ENCODE measurements around the gene RHCG. TPM values are rescaled to one million over a fixed set of nuclear protein-coding genes. Genes with fewer than 3 reads are reported as not detected.

RHCG gene
- total and polyA plus RNA-seq, 2 of the 13 experiments (the other 11 are each of a cell fraction or from before 2014, with no cell fraction given) = not detected

DNA sequence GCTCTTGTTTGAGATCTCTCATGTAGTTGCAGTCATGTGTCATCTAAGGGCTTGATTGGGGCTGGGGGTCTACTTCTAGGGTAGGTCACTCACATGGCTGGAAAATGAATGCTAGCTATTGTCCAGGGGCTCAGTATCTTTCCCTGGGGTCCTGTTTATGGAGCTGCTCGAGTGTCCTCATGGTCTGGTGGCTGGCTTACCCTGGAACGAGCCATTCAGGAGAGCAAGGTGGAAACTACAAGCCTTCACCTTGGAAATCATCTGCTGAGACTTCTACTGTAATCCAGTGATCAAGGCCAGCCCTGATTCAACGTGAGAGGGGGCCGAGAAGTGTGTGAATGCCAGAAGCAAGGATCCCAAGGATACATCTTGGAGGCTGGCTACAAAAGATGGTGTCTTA, 16.2 kb upstream of the RHCG start:
- H3K4me1 ChIP-seq (ENCODE audit: insufficient read depth, low read length) = no peaks in the 10 kb centered on the region
- ChIA-PET CTCF (ENCODE audit: low intra/inter-chr PET ratio, low total read pairs) (no interaction called here), POLR2A (no interaction called here)
- H2AFZ ChIP-seq (ENCODE audit: low read length) = no peak overlapping the region
- H3K27ac ChIP-seq (ENCODE audit: extremely low read length, insufficient read depth, low read length) = no peak overlapping the region
- H3K36me3 ChIP-seq (replicated peaks in 1 of 2; ENCODE audit: control insufficient read depth in 1 of 2, insufficient read depth in 2 of 2, low read length in 2 of 2) = no peaks in the 10 kb centered on the region
- FAIRE-seq (no peak), DNase-seq (ENCODE audit: low spot score) (no peak), ATAC-seq (no peak)
- no peak overlapping the region for H3K4me2 ChIP-seq (ENCODE audit: low read depth, low read length)
- intact Hi-C loops (cut with micrococcal nuclease; ENCODE audit: unreplicated experiment) (no loop called here), in situ Hi-C loops (cut with HindIII; ENCODE audit: extremely low pct_ligation_motif_present, low pct_unique_long_range_greater_than_20kb) (no loop called here)
- H3K27me3 ChIP-seq (ENCODE audit: control insufficient read depth in 1 of 2, insufficient read depth in 2 of 2, low read length in 2 of 2) = peaks cover 2 to 7% of the 10 kb centered on the region in 2 experiments; a peak in 3 of 5 replicates
- WGBS (ENCODE audit: low lambda C conversion rate) = 0% methylated on average over 2 of the region's 4 CpGs
- no peak overlapping the region for H3K9ac ChIP-seq (ENCODE audit: insufficient read depth, low read depth, low read length)
- no peaks in the 10 kb centered on the region for H4K20me1 ChIP-seq (ENCODE audit: insufficient read depth, low read length)
- no peaks in the 10 kb centered on the region for H3K79me2 ChIP-seq (ENCODE audit: insufficient read depth, low read length)
- BruUV-seq (replicated peaks) = no TSS peak
- no peaks in the 10 kb centered on the region for H3K9me3 ChIP-seq (ENCODE audit: low read length)
- no peak overlapping the region for H3K4me3 ChIP-seq (replicated peaks in 1 of 3; ENCODE audit: insufficient read depth in 1 of 3, low read depth in 2 of 3, low read length in 3 of 3)
- TF ChIP-seq MAFK (conservative IDR thresholded peaks at IDR 0.05 in 1 of 2, IDR thresholded peaks at IDR 0.05 in 1 of 2; ENCODE audit: low read length in 2 of 2) = no peak
- TF ChIP-seq, protein P1, sequence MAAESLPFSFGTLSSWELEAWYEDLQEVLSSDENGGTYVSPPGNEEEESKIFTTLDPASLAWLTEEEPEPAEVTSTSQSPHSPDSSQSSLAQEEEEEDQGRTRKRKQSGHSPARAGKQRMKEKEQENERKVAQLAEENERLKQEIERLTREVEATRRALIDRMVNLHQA (CRISPR knock-in tag; IDR thresholded peaks at IDR 0.05) = no peak
- no peak for TF ChIP-seq RBM22 (optimal IDR thresholded peaks at IDR 0.05; ENCODE audit: low read length)
- TF ChIP-seq ZNF605 (CRISPR knock-in tag; IDR thresholded peaks at IDR 0.05) = no peak
- TF ChIP-seq ISX (CRISPR knock-in tag; conservative IDR thresholded peaks at IDR 0.05) = no peak
- TF ChIP-seq ZNF224 (CRISPR knock-in tag; IDR thresholded peaks at IDR 0.05) = no peak
- no peak for TF ChIP-seq ZSCAN12 (CRISPR knock-in tag; IDR thresholded peaks at IDR 0.05)
- no peak for TF ChIP-seq FOXP1 (IDR thresholded peaks at IDR 0.05)
- TF ChIP-seq FOXP1 (CRISPR knock-in tag; IDR thresholded peaks at IDR 0.05) = no peak
- no peak for TF ChIP-seq ZFP36L2 (CRISPR knock-in tag; IDR thresholded peaks at IDR 0.05)
- no peak for TF ChIP-seq ZSCAN22 (CRISPR knock-in tag; IDR thresholded peaks at IDR 0.05)
- TF ChIP-seq RFXAP (CRISPR knock-in tag; IDR thresholded peaks at IDR 0.05; ENCODE audit: borderline replicate concordance) = no peak
- TF ChIP-seq, protein P2, sequence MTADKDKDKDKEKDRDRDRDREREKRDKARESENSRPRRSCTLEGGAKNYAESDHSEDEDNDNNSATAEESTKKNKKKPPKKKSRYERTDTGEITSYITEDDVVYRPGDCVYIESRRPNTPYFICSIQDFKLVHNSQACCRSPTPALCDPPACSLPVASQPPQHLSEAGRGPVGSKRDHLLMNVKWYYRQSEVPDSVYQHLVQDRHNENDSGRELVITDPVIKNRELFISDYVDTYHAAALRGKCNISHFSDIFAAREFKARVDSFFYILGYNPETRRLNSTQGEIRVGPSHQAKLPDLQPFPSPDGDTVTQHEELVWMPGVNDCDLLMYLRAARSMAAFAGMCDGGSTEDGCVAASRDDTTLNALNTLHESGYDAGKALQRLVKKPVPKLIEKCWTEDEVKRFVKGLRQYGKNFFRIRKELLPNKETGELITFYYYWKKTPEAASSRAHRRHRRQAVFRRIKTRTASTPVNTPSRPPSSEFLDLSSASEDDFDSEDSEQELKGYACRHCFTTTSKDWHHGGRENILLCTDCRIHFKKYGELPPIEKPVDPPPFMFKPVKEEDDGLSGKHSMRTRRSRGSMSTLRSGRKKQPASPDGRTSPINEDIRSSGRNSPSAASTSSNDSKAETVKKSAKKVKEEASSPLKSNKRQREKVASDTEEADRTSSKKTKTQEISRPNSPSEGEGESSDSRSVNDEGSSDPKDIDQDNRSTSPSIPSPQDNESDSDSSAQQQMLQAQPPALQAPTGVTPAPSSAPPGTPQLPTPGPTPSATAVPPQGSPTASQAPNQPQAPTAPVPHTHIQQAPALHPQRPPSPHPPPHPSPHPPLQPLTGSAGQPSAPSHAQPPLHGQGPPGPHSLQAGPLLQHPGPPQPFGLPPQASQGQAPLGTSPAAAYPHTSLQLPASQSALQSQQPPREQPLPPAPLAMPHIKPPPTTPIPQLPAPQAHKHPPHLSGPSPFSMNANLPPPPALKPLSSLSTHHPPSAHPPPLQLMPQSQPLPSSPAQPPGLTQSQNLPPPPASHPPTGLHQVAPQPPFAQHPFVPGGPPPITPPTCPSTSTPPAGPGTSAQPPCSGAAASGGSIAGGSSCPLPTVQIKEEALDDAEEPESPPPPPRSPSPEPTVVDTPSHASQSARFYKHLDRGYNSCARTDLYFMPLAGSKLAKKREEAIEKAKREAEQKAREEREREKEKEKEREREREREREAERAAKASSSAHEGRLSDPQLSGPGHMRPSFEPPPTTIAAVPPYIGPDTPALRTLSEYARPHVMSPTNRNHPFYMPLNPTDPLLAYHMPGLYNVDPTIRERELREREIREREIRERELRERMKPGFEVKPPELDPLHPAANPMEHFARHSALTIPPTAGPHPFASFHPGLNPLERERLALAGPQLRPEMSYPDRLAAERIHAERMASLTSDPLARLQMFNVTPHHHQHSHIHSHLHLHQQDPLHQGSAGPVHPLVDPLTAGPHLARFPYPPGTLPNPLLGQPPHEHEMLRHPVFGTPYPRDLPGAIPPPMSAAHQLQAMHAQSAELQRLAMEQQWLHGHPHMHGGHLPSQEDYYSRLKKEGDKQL (CRISPR knock-in tag; IDR thresholded peaks at IDR 0.05; ENCODE audit: low read depth) = no peak
- no peak for TF ChIP-seq YY1 (IDR thresholded peaks at IDR 0.05; ENCODE audit: insufficient read depth, insufficient replicate concordance, low read depth, low read length)
- TF ChIP-seq, protein P3, sequence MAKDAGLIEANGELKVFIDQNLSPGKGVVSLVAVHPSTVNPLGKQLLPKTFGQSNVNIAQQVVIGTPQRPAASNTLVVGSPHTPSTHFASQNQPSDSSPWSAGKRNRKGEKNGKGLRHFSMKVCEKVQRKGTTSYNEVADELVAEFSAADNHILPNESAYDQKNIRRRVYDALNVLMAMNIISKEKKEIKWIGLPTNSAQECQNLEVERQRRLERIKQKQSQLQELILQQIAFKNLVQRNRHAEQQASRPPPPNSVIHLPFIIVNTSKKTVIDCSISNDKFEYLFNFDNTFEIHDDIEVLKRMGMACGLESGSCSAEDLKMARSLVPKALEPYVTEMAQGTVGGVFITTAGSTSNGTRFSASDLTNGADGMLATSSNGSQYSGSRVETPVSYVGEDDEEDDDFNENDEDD (CRISPR knock-in tag; IDR thresholded peaks at IDR 0.05; ENCODE audit: borderline replicate concordance) = no peak
- TF ChIP-seq ZNF737 (CRISPR knock-in tag; IDR thresholded peaks at IDR 0.05; ENCODE audit: borderline replicate concordance) = no peak
- TF ChIP-seq, protein P4, sequence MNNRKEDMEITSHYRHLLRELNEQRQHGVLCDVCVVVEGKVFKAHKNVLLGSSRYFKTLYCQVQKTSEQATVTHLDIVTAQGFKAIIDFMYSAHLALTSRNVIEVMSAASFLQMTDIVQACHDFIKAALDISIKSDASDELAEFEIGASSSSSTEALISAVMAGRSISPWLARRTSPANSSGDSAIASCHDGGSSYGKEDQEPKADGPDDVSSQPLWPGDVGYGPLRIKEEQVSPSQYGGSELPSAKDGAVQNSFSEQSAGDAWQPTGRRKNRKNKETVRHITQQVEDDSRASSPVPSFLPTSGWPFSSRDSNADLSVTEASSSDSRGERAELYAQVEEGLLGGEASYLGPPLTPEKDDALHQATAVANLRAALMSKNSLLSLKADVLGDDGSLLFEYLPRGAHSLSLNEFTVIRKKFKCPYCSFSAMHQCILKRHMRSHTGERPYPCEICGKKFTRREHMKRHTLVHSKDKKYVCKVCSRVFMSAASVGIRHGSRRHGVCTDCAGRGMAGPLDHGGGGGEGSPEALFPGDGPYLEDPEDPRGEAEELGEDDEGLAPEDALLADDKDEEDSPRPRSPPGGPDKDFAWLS (CRISPR knock-in tag; IDR thresholded peaks at IDR 0.05; ENCODE audit: borderline replicate concordance) = no peak
- no peak for TF ChIP-seq EED (CRISPR knock-in tag; IDR thresholded peaks at IDR 0.05)
- TF ChIP-seq ZNF496 (CRISPR knock-in tag; IDR thresholded peaks at IDR 0.05; ENCODE audit: insufficient replicate concordance) = no peak
